Fibroblast of skin of left quadriceps (primary cell): Measurements from ENCODE around the gene GCC2.
"Not testable (repeated sequence)": the region's sequence is repeated elsewhere in the genome, so short reads cannot be mapped to it uniquely, and the experiment has no call there.

Source experiments
- DNase-seq, 2 experiments: peaks; one replicate each; pipeline ENCODE4 v3.0.0-alpha.2; 2013; ENCODE audit warnings: low read depth in 2 of 2

Gene GCC2

DNA sequence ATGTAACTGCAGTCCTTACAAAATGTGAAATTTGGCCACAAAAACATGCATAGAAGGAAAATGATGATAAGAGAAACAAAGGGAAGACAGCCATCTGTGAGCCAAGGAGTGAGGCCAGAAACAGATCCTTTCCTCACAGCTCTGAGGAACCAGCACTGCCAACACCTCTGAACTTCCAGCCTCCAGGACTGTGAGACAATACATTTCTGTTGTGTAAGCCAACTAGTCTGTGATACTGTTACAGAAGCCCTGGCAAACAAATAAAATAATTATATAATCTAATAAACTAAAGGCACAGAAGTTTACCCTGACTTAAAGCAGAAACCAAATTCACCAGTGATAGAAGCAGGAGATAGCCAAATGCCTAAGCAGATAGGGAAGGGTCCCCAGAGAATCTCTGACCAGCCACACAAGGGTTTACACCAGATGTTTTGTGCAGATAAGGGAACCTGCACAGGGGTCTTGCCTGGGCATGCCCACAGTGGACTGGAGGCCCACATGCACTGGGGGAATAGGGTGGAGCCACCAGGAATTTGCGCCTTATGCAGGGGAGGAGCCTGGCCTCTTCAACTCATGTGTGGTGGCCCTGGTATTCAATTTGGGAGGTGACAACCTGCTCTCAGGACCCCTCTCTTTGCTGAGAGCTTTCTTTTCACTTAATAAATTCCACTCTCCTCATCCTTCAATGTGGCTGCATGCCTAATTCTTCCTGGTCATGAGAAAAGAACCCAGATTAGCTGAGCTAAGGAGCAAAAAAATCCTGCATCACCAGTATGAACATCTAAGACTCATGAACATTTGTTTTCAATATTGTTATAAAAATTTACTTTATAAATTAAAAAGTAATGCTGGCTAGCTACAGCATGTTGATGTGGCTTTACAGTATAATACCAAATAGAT, 3.8 kb upstream of the GCC2 start:
- no peak for DNase-seq

DNA sequence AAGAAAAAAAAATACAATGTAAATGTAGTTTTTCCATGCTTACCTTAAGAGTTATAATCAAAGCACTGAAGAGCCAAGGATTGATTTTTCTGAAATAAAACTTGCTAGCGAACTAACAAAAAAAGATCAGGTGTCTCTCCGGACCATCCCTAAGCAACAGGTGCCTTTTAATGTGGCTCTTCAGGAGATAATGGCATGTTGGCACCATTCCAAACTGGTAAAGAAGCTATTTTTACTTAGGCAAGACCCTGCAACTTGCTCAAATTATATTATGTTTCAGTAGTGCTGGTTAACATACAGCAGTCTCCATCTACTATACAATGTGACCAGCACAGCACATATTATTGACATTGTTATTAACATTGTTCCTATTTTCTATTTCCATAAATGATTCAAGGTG, 2.3 kb upstream of the GCC2 start:
- no peak for DNase-seq

DNA sequence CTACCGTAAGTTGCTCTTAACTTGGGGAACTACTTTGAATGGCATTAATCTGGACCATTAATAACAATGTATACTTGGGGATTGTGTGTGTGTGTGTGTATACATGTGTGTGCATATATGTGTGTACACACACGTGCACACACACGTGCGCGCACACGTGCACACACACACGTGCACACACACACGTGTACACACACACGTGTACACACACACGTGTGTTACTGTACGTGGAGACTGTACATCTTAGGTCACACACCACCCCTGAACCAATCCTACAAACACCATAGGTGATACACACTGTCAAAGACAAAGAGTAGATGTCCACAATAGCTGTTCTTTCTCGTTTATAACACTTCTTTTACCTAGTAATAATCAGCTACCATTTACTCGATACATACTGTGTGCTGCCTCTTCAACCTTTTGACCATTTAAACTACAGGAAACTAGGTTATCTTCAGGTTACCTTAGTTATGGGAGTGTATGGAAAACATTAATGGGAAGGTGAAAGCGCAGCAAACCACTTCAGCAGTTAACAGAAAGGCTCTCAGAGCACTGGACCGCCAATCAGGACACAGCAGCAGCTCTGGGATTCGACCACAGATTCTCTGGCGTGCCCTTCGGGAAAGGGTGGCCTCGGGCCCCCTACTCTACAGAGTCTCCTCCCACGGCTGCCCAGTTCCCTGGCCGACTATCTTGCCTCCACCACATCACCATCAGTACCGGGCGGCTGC, 894 bp upstream of the GCC2 start:
- no peak for DNase-seq

DNA sequence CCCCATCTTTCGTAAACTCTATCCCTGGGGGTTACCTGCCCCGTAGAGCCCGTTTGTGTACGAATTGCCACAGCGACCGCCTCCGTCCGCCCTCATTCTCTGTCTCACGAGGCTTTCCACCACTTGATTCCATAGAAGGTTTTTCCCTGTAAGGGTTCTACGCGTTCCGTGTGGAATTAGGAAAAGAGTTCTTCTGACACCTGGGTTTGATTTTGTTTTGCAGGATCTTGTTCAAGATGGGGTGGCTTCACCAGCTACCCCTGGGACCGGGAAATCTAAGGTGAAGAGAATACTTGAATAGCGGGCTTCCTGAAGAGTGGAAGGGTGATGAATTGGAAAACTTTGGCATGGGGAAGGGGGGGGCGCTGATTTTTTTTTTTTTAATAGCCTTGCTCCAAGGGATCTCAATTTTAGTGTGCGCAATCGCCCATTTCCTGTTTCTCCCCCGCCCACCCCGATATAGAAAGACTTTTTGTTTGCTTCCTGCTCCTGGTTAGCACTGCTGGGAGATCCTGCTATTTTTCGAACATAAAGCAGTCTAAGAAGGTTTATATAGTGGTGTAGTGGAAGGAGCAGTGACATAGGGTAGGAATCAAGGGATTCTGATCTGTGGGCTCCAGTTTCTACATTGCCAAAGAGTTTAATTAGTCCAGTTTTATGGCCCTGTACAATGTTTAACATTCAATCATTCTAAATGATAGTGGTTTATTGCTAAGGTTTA, 564 bp downstream of the GCC2 start:
- DNase-seq = no peak

DNA sequence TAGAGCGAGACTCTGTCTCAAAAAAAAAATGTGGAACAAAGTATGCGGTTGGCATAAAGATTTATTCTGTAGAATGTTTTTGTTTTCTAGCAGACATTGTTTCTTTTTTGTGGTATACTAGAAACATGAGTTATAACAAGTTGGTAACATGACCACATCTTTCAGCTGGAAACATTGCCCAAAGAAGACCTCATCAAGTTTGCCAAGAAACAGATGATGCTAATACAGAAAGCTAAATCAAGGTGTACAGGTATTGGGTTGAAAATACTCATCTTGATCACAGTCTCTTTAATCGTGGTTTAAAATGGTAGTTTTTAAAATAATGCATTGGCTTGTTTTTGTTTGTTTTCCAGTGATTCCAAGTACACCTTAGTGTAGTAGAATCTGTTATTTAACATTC, 1.9 kb downstream of the GCC2 start:
- no peak for DNase-seq

DNA sequence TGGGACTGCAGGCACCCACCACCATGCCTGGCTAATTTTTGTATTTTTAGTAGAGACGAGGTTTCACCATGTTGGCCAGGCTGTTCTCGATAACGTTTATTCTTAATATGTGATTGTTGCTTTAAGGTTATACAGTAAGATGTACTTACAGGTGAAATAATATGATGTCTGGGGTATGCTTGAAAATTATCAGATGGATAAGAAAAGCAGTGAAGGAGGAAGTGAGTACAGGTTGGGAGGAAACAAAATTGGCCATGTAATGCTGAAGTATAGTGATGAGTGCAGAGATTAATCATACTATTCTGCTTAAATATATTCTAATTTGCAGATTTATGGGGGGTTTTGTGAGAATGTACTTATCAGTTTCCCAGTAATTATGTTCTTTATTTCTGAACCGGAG, 3.0 kb downstream of the GCC2 start:
- no peak for DNase-seq

DNA sequence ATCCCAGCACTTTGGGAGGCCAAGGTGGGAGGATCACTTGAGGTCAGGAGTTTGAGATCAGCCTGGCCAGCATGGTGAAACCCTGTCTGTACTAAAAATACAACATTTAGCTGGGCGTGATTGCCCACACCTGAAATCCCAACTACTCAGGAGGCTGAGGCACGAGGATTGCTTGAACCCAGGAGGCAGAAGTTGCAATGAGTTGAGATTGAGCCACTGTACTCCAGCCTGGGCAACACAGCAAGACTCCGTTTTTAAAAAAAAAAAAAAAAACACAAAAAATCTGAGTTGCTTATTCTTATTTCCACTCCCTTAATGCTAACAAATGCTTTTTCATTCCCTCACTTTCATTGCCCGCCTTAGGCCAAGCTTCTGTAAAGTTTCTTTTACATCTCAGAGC, 4.5 kb downstream of the GCC2 start:
- not testable (repeated sequence) for DNase-seq

DNA sequence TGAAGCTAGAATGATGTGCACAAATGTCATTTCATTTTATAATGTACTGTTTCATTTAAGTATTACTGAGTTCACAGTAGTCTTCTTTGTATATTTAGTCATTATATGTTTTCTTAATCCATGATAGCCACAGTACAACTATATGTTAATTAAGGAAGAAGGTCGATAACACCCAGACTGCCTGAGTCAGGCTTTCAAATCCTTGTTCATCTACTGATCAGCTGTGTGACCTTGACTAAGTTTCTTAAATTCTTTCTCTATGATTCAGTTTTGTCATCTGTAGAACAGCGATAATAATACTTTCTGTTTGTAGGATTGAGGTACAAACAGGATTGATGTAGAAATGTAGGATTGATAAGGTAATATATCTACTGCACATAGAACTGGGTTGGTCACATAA, 5.4 kb downstream of the GCC2 start:
- DNase-seq = no peak

DNA sequence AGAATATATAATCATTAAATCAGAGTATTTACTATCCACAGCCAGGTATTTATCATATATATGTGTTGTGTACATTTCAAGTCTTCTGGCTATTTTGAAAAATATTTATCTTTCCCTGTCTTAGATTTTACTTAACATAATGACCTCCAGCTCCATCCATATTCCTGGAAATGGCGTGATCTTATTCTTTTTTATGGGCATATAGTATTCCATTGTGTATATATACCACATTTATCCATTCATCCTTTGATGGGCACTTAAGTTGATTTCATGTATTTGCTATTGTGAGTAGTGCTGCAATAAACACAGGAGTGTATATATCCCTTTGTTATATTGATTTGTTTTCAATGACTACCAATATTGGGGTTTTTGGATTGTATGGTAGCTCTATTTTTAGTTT, 6.6 kb downstream of the GCC2 start:
- DNase-seq = no peak

DNA sequence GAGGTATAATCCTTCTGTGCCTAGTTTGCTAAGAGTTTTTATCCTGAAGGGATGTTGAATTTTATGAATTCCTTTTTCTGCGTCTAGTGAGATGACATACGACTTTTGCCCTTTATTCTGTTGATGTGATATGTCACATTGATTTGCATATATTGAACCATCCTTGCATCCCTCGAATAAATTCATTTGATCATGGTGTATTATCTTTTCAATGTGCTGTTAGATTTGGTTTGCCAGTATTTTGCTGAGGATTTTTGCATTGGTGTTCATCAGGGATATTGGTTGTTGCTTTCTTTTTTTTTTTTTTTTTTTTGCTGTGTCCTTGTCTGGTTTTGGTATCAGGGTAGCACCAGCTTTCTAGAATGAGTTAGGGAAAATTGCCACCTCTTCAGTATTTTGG, 9.1 kb downstream of the GCC2 start:
- no peak for DNase-seq

DNA sequence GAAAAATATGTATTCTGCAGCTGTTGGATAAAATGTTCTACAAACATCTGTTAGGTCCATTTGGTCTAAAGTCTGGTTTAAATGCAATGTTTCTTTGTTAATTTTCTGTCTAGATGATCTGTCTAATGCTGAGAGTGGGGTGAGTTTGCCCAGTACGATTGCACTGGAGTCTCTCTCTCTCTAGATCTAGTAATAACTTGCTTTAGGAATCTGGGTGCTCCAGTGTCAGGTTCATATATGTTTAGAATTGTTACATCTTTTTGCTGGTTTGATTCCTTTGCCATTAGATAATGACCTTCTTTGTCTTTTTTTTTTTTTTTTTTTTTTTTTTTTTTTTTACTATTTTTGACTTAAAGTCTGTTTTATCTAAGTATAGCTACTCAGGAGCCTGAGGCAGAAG, 10.4 kb downstream of the GCC2 start:
- no peak for DNase-seq

DNA sequence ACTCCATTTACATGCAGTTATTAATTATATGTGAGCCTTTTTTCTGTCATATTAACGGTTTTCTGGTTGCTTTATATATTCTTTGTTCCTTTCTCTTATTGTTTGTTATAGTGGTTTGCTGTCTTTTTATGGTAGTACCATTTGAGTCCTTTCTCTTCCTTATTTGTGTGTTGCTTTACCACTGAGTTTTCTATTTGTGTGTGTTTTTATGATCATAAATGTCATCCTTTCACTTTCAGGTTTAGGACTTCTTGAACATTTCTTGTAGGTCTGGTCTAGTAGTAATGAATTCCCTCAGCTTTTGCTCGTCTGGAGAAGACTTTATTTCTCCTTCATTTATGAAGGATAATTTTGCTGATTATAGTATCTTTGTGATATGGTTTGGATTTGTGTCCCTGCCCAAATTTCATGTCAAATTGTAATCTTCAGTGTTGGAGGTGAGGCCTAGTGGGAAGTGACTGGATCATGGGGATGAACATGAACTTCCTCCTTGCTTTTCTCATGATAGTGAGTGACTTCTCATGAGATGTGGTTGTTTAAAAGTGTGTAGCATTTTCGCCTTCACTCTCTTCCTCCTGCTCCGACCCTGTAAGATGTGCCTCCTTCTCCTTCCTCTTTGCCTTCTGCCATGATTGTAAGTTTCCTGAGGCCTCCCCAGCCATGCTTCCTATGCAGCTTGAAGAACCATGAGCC, 11.5 kb downstream of the GCC2 start:
- no peak for DNase-seq

DNA sequence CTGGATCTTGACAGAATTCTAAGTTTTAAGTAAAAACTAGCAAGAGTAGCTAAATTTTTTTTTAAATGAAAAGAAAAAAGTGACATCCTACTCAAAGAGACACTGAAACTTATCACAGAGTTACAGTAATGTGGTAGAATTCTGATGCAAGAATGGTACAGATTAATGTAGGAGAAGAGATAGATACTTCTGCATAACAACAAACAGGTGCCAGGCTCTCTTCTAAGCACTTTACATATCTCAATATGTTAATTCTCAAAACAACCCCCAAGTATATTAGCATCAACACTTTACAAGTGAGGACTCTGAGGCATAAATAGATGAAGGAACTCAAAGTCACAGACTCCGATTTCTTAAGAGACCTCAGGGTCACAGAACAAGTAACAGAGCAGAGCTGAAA, 28.1 kb downstream of the GCC2 start:
- DNase-seq = no peak

DNA sequence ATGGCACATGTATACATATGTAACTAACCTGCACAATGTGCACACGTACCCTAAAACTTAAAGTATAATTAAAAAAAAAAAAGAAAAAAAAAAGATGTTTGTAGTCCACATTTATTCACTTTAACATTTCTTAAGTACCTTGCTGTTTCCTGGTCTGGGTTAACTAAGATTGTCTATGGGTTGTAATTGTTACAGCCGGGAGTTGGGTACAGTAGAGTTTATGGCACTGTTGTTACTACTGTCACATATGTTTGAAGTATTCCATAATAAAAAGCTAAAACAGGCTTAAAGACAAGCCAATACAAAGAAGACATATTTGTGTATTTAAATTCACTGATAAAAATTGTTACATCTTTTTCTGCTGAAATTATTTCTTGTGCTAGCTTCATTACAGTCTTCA, 36.2 kb downstream of the GCC2 start:
- no peak for DNase-seq

DNA sequence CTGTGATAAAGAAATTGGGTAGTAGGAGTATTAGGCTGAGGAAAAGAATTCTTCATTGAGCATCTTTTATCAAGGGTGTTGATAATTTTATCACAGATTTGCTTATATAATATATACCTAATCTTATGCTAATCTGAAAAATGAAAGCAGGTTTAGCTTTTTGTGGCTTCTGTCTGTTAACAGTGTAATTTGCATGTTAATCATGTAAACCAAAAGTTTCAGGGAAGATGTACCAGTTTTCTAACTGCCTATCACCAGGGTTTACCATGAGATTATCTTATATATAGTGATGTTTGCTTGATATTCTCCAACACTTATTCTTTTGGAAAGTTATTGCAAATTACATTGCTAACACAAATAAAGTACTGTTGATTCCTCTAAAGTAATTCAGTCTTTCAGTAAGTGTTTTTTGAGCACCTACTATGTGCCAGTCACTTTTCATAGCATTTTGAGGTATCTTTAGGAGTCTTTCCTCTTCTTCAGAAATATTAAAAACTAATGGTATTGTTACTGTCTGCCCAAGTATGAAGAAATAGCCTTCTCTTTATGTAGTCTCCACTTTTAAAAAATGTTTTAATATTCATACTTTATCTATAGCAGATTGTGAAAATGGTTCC, 41.6 kb downstream of the GCC2 start:
- DNase-seq = no peak

DNA sequence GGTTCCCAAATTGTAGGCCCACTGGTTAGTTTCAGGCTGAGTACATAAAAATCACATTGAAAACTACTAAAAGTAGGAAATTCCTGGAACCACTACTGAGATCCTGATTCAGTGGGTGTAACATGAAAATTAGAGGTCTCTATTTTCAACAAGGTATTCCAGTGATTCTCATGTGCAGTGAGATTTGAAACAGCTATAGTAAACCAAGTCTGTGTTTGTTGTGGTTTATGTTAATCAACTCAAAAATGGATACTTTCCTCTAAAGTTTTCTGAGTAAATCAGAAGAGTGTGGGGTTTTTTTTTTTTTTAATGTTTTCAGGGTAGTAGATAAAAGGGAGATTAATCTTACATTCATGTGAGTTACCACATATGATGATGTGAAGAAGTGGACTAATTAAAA, 42.8 kb downstream of the GCC2 start:
- no peak for DNase-seq

DNA sequence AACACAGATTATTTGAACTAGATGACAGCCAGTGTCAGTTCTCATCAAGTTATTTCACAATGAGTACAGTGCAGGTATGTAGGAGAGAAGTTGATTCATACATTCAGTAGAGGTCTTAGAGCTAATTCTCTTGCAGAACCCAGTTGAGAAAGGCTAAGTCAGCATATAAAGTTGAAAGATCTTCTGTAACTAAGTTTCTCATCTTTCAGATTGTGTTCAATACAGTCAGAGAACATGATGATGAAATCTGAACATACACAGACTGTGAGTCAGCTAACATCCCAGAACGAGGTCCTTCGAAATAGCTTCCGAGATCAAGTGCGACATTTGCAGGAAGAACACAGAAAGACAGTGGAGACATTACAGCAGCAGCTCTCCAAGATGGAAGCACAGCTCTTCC, 43.4 kb downstream of the GCC2 start:
- peak; percentile 74 for DNase-seq

DNA sequence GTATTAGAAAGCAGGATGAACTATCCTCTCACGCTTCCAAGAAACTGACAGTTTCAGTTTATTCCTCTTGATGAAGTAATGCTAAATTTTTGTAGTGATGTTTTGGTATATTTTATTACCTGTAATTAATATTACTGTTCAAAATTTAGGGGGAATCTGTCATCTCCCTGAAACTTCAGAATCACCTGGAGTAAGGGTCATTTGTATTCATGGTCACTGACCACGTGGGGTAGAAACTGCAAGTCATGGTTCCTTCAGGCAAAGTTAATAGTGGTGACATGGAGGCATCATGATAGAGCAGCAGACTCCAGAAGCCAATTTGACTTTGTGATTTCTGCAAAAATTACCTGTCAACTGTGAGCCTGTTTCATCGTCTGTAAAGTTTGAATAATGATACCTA, 47.2 kb downstream of the GCC2 start:
- DNase-seq = not testable (repeated sequence)

DNA sequence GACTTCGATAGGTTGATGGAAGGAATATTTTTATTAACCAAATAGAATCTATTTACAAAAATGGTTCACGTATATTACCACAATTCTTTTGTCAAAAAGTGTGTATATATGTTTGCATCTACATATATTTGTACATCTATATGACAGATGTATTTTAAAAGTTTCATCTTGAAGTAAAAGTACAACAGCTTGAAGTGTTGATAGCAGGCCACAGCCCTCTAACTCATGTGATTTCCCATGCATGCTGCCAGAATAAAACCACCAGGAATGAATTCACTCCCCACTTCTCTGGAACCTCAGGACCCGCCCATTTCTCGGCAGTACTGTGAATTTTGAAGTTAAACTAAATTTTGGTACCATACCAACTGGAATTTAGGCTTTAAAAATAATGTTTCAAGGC, 58.6 kb downstream of the GCC2 start:
- not testable (repeated sequence) for DNase-seq

DNA sequence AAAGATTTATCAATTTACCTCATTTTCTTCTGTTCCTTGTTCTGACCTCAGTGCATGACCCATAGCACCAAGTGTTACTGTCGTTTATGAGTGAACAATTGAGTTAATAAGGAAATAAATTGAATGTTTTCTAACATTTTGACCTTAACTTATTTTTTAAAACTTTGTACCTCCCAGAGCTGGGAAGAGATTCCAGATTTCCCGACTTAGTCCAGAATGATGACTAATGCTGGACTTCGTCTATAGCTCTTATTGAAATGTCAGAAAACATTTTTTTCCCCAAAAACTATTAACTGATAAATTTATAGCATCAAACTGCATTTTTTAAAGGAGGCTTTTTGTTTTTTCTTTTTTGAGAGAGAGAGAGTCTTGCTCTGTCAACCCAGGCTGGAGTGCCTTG, 63.4 kb downstream of the GCC2 start:
- DNase-seq = not testable (repeated sequence)

DNA sequence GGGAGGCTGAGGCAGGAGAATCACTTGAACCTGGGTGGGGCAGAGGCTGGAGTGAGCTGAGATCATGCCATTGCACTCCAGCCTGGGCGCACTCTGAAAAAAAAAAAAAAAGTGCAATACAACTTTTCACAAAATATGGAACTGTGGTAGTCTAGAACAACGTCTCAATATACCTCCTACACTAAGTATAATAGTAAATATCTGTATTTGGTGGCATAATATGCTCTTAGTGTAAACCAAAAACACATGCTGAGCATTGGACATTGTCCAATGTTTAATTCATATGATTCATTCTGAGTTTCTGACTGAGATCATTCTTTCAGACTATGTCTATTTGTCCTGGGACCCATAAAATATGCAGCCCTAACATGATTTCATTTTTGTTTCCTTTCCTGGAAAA, 65.5 kb downstream of the GCC2 start:
- not testable (repeated sequence) for DNase-seq

DNA sequence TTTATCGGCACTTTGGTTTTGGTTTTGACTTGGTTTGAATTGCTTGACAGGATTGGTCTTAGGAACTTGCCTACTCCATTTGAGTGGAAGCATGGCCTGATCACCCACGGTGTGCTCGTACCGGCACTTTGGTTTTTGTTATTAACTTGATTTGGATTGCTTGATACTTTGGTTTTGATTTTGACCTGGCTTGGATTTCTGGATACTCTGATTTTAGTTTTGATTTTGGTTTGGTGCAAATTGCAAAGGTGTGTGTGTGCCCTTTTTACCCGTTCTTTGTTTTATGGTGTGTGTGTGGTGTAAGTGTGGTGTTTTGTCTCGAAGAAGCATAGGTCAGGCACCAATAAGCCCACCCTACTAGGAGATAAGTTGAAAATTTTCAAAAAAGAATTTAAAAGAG, 75.7 kb downstream of the GCC2 start:
- DNase-seq = not testable (repeated sequence)
